GM10266 (cell line): ENCODE data around the gene RAB11A.

Experiments used
- DNase-seq: peaks from one replicate; pipeline ENCODE4 v3.0.0; 2012; ENCODE audit errors: extremely low spot score
- CTCF ChIP-seq: IDR thresholded peaks from 2 replicates; pipeline ENCODE4 v1.5.1; 2012; ENCODE audit warnings: mild to moderate bottlenecking, low read depth; ENCODE audit not compliant: control insufficient read depth, insufficient read depth; ENCODE audit errors: missing control alignments

Gene RAB11A

GRCh38 chr15:65827065-65827464 lies 42.2 kb upstream of the RAB11A start:
- TF ChIP-seq CTCF: no peak
- no peak for DNase-seq

GRCh38 chr15:65828585-65828984 lies 40.7 kb upstream of the RAB11A start:
- no peak for DNase-seq
- TF ChIP-seq CTCF: no peak

- DNase-seq: peak; percentile 32
- TF ChIP-seq CTCF: peak; percentile 63
Measured at GRCh38 chr15:65829130-65829764, 40.0 kb upstream of the RAB11A start.

GRCh38 chr15:65832549-65833364 lies 36.5 kb upstream of the RAB11A start:
- DNase-seq: peak; percentile 24
- TF ChIP-seq CTCF: no peak

GRCh38 chr15:65833501-65834205 lies 35.6 kb upstream of the RAB11A start:
- DNase-seq: no peak
- no peak for TF ChIP-seq CTCF

GRCh38 chr15:65834603-65835282 lies 34.5 kb upstream of the RAB11A start:
- TF ChIP-seq CTCF: no peak
- DNase-seq: no peak
